Neural crest cell (in vitro differentiated cells): Measurements from ENCODE around the gene ANAPC10. TPM values are rescaled to one million over a fixed set of nuclear protein-coding genes. Genes with fewer than 3 reads are reported as not detected.

Source experiments
- total RNA-seq: library from RNA; stranded (reverse); gene quantifications from 2 replicates; pipeline ENCODE4 v1.2.1, GENCODE V29; 2021

The ANAPC10 gene
- total RNA-seq, 1 donor from 2014 or later = 19.4 TPM

Other genes starting within 250 kb of the ANAPC10 start
- 88.6 and 105 TPM in 2 replicates for gene ABCE1, start 115 bp upstream of the ANAPC10 start, total RNA-seq
- 31.1 and 34.0 TPM in 2 replicates for gene OTUD4, start 82.4 kb upstream of the ANAPC10 start, total RNA-seq